ENCODE results near the gene CFAP46.

The CFAP46 gene

DNA sequence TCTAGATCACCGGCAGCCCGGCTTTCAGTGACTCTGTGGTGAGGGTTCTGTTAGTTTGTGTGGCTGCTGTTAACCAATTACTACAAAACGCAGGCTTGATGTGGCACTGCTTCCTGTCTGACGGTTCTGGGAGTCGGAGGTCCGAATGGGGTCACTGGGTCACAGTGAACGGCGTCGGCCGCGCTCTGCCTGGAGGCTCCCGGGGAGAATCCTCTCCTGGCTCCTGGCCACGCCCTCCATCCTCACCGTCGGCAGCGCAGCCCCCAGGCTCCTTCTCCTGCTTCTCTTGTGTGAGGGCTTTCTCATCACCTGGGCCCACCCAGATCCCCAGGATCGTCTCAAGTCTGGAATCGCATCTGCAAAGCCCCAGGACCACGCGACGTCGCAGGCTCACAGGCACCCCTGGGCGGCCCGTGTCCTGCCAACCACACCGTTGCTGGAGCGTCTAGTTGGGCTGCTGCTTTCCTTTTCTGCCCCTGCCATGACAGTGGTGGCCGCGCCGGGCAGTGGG is 124.6 kb downstream of the CFAP46 start:
- no peak for DNase-seq

GRCh38 chr10:132816718-132817117 is 125.7 kb downstream of the CFAP46 start:
- DNase-seq, result no peak

DNA sequence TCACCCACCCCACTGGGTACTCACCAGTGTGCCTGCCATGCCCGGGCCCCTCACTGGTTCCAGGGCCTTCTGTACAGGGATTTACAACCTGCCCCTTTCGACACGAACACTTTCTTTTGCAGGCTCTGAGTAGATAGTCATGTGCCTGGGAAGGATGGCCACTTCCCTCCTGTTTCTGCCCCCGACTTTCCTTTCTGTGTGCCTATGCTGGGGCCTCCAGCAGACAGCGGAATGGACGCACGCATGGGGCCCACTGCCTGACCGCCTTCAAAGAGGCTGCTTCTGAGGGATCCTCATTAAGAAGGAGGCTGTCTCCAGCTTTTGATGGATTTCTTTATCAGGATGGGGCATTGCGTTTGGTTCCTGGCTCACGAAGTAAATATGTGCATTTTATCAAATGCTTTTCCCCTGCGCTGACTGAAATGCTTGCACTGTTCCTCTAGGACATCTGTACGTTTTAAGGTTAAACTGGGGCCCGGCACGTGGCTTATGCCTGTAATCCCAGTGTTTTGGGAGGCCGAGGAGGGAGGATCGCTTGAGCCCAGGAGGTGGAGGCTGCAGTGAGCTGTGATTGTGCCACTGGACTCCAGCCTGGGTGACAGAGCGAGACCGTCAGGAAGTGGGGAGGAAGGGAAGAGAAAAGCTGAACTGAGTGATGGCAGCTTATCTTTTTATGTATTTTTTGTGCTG is 127.1 kb downstream of the CFAP46 start:
- no peak for DNase-seq

DNA sequence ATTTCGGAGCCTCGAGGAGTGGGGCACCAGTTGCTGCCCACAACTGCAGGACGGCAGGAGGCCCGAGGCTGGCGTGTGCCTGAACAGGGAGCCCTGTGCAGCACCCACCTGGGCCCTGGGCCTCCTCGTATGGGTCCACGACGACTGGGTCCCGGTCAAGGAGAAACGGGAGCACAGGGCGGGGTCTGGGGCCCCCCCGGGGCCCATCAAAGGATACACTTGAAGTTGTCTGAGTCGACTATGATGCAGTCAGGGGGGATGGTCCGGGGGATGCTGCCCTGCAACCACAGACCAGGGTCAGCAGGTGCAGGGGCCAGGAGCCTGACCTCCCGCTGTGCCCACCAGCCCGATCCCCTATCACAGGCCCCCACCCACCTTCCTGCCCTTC is 127.9 kb downstream of the CFAP46 start:
- DNase-seq, result no peak

DNA sequence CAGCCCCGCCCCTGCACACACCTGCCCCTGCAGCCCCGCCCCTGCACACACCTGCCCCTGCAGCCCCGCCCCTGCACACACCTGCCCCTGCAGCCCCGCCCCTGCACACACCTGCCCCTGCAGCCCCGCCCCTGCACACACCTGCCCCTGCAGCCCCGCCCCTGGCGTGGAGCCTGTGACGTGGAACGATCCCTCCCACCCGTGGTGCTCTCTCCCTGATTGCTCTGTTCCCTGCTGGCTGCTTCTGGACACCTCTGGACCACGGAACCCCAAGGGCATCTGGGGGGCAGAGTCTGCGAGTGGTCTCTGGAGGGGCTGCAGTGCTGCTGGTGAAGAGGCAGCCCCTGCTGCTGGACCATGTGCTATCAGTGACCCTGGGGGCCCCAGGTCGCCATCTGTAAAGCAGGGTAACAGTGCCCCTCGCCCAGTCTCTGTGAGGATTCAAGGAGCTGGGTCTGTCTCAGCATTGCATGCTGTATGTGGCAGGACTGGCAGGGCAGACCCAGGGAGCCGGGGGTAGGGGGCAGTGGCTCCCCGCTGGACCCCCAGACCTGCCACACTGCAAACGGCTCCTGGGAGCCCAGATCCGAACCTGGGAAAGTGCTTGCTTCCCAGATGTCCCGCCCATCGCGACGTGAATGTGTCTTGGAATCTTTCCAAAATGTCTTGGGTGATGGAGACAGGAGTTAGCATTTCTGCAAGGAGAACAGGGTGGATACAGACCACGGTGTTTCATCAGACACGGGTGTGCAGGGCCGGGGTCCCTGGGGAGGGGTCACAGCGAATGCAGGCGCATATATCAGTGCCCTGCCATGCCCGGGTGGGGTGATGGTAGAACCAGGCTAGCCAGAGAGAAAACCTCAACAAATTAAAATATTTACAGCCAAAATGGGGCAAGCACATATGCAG is 128.6 kb downstream of the CFAP46 start:
- no peak for DNase-seq

- DNase-seq, result no peak
These were observed 129.4 kb downstream of the CFAP46 start for GRCh38 chr10:132813001-132813401.

DNA sequence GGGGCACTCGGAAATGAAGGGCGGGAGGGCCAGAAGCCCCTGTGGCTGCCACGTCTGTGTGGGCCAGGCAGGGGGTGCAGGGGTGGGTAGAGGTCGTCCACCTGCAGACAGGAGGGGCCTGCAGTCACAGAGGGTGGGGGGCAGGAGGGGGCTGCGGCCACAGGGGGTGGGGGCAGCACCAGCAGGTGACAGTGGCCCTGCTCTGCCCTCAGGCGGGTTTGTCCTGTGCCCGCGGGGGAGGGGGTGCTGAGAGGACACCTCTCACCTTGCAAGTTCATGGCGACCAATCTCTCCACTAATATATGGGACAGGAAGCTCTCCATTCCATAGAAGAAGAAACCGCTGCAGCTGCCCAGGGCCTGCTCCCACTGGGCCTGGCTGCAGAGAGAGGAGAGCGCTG is 129.8 kb downstream of the CFAP46 start:
- no peak for DNase-seq

DNA sequence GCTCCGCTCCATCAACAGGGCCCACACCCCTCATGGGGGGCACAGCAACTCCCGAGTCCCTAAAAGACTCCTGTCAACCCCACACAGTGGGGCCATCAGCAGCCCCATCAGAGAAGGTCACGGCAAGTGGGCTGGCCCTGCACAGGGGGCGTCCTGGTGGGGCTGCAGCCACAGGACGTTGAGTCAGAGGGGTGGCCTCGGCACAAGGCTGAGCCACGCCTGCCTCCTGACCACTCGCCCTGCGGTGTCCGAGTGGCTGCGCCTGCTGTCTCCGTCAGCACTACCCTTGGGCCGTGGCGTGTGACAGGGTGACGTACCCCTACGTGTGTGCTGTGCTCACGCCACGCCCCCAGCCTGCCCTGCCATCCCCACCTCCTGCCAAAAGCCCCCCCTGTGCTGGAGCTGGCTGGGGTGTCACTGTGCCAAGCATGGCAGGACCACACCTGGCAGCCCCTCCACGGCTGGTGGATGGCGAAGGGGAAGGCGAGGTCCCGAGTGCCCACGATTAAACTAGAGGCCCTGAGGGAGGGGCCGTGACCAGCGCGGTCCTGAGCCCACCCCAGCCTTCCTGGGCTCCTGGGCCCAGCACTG is 130.4 kb downstream of the CFAP46 start:
- DNase-seq, result no peak

GRCh38 chr10:132810807-132811700 is 131.3 kb downstream of the CFAP46 start:
- DNase-seq, result no peak

GRCh38 chr10:132810141-132810806 is 132.1 kb downstream of the CFAP46 start:
- no peak for DNase-seq

GRCh38 chr10:132809232-132810140 is 132.9 kb downstream of the CFAP46 start:
- DNase-seq, result no peak

GRCh38 chr10:132808383-132809231 is 133.8 kb downstream of the CFAP46 start:
- no peak for DNase-seq

DNA sequence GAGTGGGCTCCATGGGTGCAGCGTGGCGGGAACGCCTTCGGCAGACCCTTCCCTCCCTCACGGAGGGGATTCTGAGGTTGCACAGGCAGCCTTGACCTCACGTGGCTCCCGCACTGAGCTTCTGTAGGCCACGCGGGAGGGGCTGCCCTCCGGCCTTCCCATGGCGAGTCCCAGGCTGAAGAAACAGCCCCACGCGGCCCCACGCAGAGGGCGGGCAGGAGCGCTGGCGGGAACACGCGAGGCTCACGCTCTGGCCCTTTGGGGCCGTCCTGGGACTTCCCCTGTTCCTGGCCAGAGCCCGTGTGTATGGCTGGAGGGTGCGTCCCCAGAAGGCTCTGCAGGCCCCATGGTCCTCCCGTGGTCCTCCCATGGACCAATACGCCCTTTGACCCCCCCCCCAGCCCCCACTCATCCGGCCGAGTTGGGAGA is 134.7 kb downstream of the CFAP46 start:
- DNase-seq, result no peak

DNA sequence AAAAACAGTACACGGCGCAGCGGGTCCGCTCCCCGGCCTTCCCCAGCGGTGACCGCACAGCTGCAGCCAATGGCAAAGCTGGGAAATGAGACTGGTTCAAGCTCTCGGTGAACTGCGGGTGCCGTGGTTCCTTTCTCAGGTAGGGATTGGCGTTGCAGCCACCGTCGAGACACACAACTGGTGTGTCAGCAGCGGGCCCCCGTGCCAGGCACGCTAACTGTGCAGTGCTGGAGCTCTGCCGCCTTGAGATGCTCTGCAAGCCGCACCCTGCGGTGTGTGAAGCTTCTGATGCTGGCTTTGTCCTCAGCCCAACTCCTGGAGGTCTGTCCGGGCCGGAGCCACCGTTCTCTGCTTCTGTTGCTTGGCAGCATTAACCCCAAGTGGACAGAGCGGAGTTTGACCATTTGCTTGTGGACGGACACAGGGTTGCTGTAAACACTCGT is 135.8 kb downstream of the CFAP46 start:
- DNase-seq, result no peak

DNA sequence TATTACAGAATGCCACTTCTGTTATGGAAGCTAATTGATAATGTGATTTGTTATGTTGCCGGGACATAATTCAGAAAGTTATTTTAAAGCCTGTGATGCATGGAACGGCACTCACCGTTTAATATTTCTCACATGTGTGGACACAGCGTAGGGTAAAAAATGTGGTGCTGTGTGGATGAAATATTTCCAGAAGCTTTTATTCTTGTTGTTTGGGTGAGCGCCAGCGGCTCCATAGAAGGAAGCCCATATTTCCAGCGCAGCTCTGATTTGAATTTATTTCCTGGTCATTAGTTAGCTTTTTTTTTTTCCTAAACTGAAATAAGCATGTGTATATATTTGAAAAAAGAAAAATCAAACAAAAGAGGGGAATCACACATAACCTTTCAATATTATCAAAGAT is 136.3 kb downstream of the CFAP46 start:
- no peak for DNase-seq

DNA sequence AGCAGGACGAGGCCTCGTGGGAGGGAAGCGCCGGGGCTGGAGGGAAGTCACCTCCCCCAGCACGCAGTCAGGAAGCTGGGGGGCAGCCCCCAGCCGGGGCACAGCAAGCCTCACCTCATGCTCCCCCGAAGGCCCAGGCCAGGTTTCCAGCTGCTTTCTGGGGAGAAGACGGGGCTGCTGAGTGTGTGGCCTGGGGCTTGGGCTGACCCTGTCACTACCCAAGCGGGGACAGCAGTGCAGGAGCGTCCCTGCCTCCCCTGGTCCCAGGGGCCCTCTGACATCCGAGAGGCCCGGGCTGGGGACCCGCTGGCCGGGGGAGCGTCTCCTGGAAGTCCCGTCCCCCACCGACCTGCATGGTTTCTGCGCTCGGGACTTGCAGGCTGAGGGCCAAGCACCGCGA is 136.8 kb downstream of the CFAP46 start:
- no peak for DNase-seq

- DNase-seq, result no peak
These were observed 137.5 kb downstream of the CFAP46 start for GRCh38 chr10:132804785-132805426.

- no peak for DNase-seq
These were observed 138.1 kb downstream of the CFAP46 start for GRCh38 chr10:132804287-132804686.

Data from NCI-H774 (cell line).